GM21381 (cell line): Measurements from ENCODE around the gene CNNM4.

Experiments
- ATAC-seq: cut with Tn5 transposase; IDR thresholded peaks from one replicate; pipeline ENCODE4 v1.9.1; 2021; ENCODE audit warnings: mild to moderate bottlenecking, moderate library complexity; ENCODE audit not compliant: unreplicated experiment

The CNNM4 gene

DNA sequence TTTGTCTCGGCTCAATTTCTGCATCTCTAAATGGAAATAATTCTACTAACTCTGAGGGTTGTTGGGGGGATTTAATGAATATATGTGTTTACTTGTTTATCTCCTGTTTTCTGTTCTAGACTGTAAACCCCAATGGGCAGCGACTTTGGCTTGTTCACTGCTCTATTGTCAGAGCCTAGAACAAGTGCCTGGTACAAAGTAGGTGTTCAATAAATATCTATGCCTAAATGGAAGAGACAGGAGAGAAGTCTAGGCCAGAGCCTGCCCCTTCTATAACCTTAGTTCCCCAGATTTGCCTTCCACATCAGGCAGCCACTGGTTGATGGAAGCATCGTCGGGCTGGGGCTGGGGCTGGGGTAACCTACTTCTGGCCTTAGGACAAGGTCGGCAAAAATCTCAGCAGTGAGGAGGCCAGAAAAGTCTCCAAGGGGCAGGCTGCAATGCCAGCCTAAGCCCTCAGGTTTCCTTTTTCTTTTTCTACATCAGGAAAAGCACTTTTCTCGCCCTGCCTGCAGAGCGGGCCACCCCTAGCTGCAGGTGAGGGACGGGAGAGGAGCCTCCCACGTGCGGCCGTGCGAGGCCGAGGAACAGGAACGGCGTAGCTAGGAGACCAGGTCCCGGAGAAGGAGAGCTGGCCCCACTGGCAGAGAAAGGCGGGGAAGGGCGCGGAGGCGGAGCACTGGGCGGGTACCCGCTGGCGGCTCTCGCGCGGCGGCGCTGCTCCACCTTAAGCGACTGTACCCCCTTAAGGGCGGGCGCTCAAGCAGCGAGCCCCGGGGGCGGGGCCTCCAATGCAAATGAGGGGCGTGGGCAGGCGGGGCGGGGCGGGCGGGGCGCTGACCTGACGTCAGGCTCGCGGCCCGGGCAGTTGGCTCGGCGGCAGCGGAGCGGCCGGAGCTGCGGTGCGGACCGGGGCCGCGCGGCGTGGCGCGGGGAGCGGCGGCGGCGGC, at the start of gene CNNM4:
TSS of gene CNNM4 (plus strand) at position 867 of the 950 bp plus-strand sequence. CDS start 98 bp downstream, outside the sequence.
- peak; percentile 77 for ATAC-seq

DNA sequence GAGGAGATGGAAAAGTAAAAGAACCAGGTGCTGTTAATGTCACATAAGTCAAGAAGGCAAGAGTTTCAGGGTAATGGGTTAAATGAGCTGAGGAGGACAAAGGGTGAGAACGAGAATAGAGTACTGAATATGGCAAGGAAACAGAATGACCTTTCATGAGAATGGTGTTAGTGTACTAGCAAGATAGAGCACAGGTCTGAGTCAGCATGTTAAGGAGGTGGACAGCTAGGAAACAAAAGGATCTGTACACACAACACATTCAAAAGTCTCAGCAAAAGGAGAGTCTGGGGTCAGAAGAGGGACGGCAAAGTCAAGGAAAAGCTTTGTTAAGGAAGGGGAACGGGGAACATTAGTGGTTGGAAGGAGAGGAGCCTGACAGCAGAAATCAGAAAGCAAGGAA, 49.7 kb upstream of the CNNM4 start:
- no peak for ATAC-seq

DNA sequence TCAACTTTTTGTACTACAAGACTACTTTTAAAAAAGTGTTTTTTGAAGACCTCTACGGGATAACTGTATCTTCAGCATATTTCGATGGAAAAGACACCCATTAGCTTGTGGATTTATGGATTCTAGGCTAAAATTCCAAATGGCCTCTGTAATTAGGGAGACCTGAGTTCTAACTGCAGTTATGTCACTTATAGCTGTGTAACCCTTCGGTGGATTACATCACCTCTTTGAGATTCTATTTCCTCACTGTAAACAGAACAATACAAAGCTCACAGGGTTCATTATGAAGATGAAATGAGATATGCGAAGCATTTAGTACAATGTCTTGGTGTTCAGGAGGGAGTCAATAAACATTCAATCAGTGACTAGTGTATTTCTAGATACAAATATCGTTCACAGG, 45.0 kb upstream of the CNNM4 start:
- ATAC-seq, result no peak

DNA sequence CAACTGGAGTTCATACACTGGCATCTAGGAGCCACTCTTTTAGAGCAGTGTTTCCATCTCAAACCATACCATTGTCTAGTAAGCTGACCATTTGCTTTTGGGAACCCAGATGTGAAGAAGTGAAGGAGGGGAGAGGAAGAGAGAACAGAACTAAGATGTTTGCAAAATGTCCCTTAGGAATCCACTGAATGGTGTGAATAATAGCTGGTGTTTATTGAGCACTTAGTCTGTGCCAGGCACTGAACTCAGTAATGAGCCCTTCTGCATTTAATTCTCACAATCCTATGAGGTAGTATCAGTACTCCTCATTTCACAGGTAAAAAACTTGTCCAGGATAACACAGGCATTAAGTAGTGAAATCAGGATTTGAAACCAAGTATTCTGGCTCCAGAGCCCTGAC, 44.3 kb upstream of the CNNM4 start:
- no peak for ATAC-seq

DNA sequence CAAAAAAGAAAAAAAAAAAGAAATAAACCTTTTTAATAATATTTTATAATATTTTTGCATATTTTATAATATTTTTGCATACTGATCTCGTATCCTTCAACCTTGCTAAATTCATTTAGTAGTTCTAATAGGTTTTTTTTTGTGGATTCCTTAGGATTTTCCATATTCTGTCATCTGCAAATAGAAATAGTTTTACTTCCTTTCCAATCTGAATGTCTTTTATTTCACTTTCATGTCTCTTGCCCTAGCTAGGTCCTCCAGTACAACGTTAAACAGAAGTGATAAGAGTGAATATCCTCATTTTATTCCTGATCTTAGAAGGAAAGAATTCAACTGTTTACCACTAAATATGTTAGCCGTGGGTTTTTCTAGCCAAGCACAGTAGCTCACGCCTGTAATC, 34.6 kb upstream of the CNNM4 start:
- ATAC-seq, result no peak

DNA sequence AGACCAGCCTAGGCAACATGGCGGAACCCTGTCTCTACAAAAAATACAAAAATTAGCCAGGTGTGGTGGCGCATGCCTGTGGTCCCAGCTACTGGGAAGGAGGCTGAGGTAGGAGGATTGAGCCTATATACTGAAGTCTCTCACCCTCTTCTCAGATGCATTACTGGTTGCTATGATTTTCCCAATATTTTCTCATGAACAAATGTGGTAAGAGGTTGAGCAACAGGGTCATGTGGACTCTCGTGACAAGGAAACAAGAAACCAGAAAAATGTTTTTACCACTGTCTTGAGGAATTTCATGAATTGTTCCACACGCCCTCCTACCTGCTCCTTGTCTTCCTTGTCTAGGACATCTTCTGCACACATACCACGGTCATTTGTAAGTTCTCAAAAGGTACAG, 33.3 kb upstream of the CNNM4 start:
- no peak for ATAC-seq

DNA sequence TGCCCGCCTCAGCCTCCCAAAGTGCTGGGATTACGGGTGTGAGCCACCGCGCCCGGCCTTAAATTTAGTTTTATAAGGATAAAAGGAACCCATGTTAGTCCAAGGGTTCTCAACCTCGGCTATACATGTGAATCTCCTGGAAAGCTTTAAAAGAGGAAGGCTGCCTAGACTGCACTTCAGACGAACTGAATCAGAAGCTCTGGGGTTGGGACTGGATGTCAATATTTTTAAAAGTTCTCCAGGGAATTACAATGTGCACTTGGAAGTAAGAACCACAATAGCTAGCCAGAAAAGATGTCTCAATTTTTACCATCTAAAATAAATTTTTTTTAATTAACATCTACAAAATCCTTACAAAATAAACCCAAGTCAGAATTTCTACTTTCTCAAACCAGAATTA, 31.0 kb upstream of the CNNM4 start:
- no peak for ATAC-seq

DNA sequence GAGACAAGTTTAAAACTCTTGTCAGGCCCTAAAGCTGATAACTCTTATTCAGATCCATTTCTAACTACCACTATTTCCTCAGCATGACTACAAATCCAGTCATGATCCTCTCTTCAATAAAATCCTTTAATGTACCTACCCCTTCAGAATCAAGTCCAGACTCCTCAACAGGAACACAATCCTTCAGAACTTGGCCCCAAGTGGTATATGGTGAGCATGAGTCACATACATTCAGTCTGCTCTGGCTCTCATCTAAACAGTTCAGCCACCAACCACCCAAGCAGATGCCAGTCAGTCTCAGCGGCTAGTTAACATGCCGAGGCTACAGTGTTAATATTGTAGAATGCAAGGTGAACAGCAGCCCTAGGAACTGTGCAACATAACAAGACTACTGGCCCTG, 30.5 kb upstream of the CNNM4 start:
- no peak for ATAC-seq

DNA sequence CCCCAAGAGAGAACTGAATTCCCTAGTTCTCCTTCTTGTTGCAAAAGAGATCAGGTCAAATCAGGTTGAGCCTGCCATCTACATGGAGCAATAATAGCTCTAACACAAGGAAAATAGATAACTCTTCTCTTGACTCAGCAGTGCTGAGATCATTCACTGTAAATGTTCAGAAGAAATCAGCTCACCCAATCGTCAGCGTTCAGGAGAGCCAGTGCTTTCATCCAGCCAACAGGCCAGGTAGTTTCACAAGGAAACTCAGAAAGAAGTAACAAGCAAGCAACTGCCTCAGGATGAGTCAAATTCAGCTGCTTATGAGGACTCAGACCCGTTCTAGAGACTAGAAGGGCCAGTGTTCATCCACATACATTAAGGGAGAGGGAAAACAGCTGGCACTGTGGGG, 26.8 kb upstream of the CNNM4 start:
- no peak for ATAC-seq

DNA sequence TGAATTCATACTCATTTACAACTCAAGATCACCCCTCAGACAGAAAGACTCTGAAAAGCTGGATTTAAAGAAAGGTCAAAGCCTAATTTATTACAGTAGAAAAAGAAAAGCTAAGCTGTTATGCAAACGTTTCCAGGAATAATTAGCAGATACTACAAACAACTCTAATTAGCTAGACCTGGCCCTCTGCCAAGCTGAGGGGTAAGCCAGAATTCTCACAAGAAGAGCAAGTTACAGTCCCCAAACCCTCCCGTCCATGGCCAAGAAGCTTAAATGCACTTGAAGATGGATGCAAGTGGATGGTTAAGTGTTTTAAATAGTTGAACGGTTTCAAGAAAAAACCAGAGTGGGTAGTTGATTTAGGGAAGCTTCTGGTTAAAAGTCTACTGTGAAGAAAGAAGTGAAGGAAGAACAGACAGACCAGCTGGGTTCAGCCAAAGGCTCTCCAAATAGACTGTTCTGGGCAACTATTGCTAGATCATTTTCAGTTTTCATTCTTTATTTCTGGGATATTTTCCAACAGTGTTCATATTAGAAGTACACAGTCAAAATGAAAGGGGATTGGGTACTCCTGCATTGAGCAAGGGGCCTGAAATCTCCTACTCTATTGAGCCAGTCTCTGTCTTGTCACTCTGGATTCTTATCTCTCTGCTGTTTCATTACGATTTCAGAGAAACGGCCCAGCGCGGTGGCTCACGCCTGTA, 25.7 kb upstream of the CNNM4 start:
- ATAC-seq, result no peak

DNA sequence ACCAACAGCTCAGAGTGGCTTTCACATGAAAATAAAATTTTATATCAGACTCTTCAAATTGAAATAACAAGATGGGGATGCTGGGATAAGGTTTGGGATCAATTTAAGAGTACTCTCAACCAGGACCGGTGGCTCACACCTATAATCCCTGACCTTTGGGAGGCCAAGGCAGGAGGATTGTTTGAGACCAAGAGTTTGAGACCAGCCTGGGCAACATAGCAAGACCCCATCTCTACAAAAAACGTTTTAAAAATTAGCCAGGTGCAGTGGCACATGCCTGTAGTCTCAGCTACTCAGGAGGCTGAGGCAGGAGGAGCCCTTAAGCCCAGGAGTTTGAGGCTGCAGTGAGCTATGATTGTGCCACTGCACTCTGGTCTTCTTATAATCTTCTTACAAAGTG, 23.5 kb upstream of the CNNM4 start:
- ATAC-seq, result no peak

DNA sequence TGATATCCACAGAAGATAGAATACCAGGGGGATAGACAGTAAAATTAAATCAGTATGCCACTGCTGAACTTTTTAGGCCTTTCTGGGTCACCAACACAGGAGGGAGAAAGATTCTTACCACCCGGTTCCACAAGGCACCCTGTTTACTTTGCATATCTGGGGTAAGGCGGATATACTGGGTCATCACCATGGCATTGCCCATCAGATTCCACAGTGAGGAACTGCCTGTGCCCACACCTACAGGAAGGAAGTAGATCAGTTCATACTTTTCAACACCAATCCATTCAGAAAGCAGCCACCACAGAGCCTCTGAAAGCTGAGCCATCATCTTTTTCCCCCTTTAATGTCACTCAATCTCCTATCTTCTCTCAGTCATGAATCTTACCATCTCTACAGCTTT, 22.9 kb upstream of the CNNM4 start:
- ATAC-seq, result no peak

DNA sequence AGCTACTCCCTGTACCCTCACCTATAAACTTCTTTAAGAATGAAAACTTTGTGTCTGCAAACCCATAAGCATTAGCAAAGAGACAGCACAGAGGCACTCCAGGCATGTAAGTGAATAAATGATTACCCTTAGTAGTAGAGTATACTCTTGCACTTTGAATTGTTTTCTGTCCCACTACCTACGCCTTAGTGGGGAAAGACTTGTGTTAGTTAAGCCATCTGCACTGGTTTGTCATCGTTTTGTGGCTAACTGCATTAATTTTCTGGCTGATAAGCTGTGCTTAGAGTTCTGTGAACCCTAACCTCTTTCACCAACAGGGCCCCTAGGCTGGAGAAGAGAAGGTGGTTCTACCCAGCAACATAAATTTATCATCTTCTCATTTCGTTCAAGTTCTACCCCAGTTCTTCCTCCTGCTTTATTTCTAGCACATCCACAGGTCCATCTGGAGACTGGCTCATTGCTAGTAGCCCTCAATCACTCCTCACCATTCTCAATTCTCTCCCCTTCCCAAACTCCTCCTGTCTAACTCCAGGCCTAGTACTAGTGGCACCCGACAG, 21.5 kb upstream of the CNNM4 start:
- no peak for ATAC-seq

DNA sequence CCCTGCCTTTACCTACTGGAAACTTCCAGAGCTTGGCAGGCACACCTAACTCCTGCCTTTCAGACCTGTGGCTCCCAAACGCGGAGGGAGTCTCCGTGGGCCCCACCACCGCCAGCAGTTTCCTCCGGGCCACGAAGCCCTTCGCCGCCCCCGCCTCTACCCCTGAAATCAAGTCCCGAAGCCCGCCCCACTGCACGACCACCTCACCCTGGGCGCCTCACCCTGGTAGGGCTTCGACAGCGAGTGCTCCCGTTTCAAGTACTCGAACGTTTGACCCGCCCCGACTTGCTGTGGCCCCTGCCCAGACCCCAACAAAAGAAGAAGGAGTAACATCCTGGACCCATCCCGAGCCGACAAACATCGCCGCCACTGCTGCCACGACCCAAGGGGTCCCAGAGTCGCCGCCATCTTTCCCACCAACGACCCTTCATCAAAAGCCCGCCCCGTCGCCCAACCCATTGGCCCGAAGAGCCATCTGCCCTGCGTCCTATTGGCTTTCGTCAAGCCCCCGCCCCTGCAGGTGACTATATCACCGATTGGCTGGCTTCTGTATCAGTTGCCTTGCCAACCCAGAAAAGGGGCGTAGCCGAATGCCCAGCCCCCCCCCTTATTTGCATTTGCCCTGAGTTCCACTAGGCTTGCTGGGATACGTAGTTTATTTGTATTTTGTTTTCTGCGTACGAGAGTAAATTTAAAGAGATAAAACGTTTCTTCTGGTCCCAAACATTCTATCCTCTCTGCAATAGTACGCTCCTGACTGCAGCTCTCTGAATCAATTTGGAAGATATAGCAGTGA, 20.9 kb upstream of the CNNM4 start, which contains the start of gene LMAN2L:
TSS of gene LMAN2L (minus strand) at position 432 of the 796 bp plus-strand sequence. CDS start at position 408, 24 bp downstream.
- peak; percentile 98 for ATAC-seq

DNA sequence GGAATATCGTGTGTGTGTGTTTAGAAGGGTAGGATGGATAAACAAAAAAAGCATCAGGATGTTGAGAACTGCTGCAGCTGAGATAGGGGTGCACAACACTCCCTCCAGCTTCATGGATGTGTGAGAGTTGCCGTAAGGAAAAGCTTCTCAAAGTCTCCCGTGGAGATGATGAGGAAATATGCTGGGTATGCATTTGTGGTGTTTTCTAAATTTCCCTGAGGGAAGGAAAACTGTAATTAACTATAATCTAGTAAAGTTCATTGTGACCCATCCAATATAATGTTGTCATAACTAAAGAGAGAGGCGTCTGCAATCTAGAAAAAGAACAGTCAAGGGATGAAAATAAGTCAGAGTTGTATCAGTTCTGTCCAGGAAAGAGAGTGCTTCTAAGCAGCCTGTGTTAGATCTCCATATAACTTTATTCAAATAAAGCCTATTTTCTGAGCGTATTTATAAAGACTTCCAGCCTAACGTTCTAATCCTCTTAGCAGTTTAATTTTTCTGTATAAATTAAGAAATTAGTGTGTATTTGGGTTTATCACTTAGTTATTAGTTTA, 13.6 kb upstream of the CNNM4 start:
- no peak for ATAC-seq

DNA sequence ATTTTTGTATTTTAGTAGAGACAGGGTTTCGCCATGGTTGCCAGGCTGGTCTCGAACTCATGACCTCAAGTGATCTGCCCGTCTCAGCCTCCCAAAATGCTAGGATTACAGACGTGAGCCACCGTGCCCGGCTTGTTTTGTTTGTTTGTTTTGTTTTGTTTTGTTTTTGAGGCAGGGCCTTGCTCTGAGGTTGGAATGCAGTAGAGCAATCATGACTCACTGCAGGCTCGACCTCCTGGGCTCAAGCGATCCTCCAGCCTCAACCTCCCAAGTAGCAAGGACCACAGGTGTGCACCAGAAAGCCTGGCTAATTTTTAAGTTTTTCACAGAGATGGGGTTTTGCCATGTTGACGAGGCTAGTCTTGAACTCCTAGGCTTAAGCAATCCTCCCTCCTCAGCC, 8.9 kb upstream of the CNNM4 start:
- no peak for ATAC-seq

DNA sequence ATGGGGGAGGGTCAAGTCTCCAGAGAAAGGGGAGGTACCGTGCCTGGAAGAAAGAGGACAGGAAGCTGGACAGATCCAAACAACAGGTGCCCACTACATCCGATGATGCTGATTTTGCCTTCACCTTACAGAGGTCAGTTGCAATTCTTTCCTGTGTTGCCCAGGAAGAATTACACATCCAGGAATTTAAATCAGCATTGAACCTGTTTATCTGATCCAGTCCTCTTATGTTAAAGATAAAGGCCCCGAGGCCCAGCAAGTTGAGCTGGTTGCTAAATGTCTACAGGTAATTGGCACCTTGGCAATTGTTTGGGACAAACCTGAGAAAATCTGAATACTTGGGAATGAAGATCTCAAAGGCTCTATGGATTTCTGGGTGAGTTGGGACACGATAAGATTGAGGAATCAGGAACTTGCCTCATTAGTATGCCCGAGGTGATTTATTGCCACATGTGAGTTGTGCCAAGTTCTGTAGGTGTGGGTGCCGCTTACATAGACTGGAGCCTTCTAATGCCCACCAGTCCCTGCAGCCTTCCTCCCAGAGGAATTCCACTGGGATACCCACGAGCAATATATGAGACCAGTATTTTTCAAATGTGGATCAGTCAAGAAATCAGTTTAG, 6.9 kb upstream of the CNNM4 start:
- no peak for ATAC-seq

DNA sequence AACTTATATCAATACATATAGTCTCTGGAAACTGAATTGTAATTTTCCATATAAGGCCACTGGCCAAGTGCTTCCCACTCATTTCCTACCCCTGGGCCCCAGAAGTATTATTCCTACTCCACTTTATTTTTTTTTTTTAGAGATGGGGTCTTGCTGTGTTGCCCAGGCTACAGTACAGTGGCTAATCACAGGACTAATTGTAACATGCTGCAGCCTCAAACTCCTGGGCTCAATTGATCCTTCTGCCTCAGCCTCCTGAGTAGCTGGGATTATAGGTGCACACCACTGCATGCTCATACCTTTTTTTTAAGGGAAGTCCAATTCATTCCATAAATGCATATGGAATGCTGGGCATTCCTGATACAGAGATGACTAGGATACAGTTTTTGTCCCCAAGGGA, 6.4 kb upstream of the CNNM4 start:
- ATAC-seq, result no peak

DNA sequence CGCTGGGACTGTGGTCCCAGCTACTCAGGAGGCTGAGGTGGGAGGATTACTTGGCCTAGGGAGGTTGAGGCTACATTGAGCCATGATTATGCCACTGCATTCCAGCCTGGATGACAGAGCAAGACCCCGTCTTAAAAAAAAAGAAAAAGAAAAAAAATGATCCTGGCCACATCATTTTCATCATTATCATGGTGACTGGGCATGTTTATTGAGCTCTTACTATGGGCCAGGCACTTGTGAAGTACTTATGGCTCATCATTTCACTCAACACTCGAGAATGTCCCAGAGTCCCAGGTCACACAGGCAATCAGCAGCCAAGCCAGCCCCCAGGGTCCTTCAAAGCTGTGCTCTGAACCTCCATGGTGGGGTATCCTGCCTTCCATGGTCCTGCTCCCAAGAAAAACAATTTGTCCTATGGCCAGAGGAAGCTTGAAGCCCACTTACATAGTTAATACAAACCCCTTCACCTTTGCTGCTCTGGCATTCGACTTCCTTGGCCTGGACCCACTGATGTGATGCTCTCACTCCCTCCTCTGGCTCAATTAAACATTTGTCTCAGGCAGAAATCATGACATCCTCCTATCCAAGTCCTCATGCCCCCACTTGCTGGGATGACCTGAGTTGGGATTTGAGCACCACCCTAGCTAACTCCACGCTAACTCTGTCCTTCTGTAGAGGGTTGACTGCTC, 3.8 kb upstream of the CNNM4 start:
- ATAC-seq, result no peak

DNA sequence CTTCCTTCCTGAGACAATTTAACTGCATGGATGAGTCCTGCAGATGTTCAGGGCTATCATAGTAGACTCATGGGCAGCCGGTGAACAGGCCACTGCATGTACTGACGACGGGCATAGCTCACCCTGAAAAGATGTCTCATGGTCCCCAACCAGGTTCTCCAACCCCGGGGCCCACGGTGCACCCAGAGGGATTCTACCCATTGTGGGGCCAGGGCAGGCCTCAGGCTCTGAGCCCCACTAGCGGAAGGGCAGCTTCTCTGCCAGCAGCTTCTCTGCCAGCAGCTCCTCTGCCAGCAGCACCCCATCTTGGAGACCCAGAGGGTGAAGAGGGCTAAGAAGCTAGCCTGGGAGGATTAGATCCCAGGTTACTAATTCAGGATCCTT, 3.2 kb upstream of the CNNM4 start:
- no peak for ATAC-seq
